HCT116 (cell line): Measurements from ENCODE around the gene CDON. TPM values are rescaled to one million over a fixed set of nuclear protein-coding genes. Genes with fewer than 3 reads are reported as not detected.

Source experiments
- ATAC-seq: fragments of 200-7000 bp; cut with Tn5 transposase; 2 replicates; pipeline ENCODE4 v1.9.1; 2020; ENCODE audit warnings: mild to moderate bottlenecking, moderate library complexity
- BruUV-seq: library from RNA; stranded (reverse); fragments of 400-500 nt; replicated peaks from 2 replicates; lab custom pipeline; 2021; lab: Mats Ljungman, UMichigan
- CTCF ChIA-PET: fragments of 300-600 bp; sonication (Branson Sonifier 250); formaldehyde crosslinking; loops from one replicate; lab custom pipeline; 2021; ENCODE audit warnings: antibody characterized with exemption; lab: Charles Lee
- POLR2A ChIA-PET: fragments of 300-600, 350-600 bp; sonication (Branson Sonifier 250); formaldehyde crosslinking; loops from one replicate; lab custom pipeline; 2021; ENCODE audit warnings: antibody characterized with exemption; lab: Charles Lee
- RAD21 ChIA-PET, 2 experiments: fragments of 300-600 bp; sonication (Branson Sonifier 250); formaldehyde crosslinking; loops; one replicate each; lab custom pipeline; 2023; ENCODE audit warnings: low total read pairs in 2 of 2; ENCODE audit not compliant: uncharacterized antibody in 2 of 2, unreplicated experiment in 2 of 2, low non-redundant PET in 1 of 2; lab: Charles Lee
- DNase-seq: peaks from one replicate; pipeline ENCODE4 v3.0.0-alpha.2; 2010; ENCODE audit warnings: low read depth, low spot score
- H2AFZ ChIP-seq: fragments of 200-600 bp; shearing (Covaris generic), sonication (generic); 2 replicates; pipeline ENCODE4 v1.6.1; 2017; ENCODE audit warnings: low read depth, mixed run types, mixed read lengths, antibody characterized with exemption, low read length; ENCODE audit not compliant: poor library complexity, severe bottlenecking
- H3K27ac ChIP-seq: 2 replicates; pipeline ENCODE4 v1.5.1; 2012; ENCODE audit warnings: low read depth, low read length
- H3K27me3 ChIP-seq: fragments of 200-600 bp; sonication (generic); 2 replicates; pipeline ENCODE4 v1.6.1; 2016; ENCODE audit warnings: mixed run types, low read length, mixed read lengths; ENCODE audit not compliant: insufficient read depth
- H3K36me3 ChIP-seq, 2 experiments: fragments of 200-500 bp in 1 of 2; fragments of 200-600 bp in 1 of 2; sonication (Bioruptor generic) in 1 of 2; sonication (generic) in 1 of 2; 2 replicates each; pipeline versions ENCODE4 v1.5.1 to v1.6.1; 2014 to 2016; ENCODE audit warnings: low read length in 2 of 2, inconsistent platforms in 1 of 2, mixed read lengths in 1 of 2, mixed run types in 1 of 2; ENCODE audit not compliant: insufficient read depth in 2 of 2, control insufficient read depth in 1 of 2
- H3K4me1 ChIP-seq, 2 experiments: fragments of 200-600 bp in 1 of 2; sonication (generic) in 1 of 2; 2 replicates each; pipeline versions ENCODE4 v1.5.1 to v1.6.1; 2012 to 2017; ENCODE audit warnings: low read length in 2 of 2, inconsistent platforms in 1 of 2, mild to moderate bottlenecking in 1 of 2, mixed read lengths in 1 of 2, mixed run types in 1 of 2, moderate library complexity in 1 of 2; ENCODE audit not compliant: insufficient read depth in 2 of 2, control insufficient read depth in 1 of 2
- H3K4me2 ChIP-seq: fragments of 200-600 bp; sonication (generic); 2 replicates; pipeline ENCODE4 v1.6.1; 2017; ENCODE audit warnings: mixed run types, low read length, mixed read lengths
- H3K4me3 ChIP-seq, 2 experiments: fragments of 200-600 bp in 1 of 2; sonication (generic) in 1 of 2; replicated peaks in 1 of 2; 2 replicates each; pipeline ENCODE4 v1.5.1; 2011 to 2016; ENCODE audit warnings: low read length in 2 of 2, control low read depth in 1 of 2, low read depth in 1 of 2, mild to moderate bottlenecking in 1 of 2, mixed read lengths in 1 of 2, mixed run types in 1 of 2
- H3K79me2 ChIP-seq: fragments of 200-600 bp; sonication (generic); 2 replicates; pipeline ENCODE4 v1.6.1; 2017; ENCODE audit warnings: mild to moderate bottlenecking, mixed run types, low read length, moderate library complexity, mixed read lengths; ENCODE audit not compliant: insufficient read depth
- H3K9ac ChIP-seq: fragments of 200-600 bp; sonication (generic); 2 replicates; pipeline ENCODE4 v1.6.1; 2016; ENCODE audit warnings: low read length, mixed read lengths
- H3K9me2 ChIP-seq: fragments of 200-600 bp; sonication (generic), shearing (Covaris generic); 2 replicates; pipeline ENCODE4 v1.6.1; 2017; ENCODE audit warnings: mixed run types, mild to moderate bottlenecking, moderate library complexity; ENCODE audit not compliant: insufficient read depth
- H3K9me3 ChIP-seq, 2 experiments: fragments of 200-500 bp in 1 of 2; fragments of 200-600 bp in 1 of 2; sonication (Bioruptor generic) in 1 of 2; sonication (generic) in 1 of 2; 2 replicates each; pipeline ENCODE4 v1.6.1; 2014 to 2017; ENCODE audit warnings: low read length in 2 of 2, mixed read lengths in 2 of 2, inconsistent platforms in 1 of 2, low read depth in 1 of 2, mild to moderate bottlenecking in 1 of 2, mixed run types in 1 of 2, moderate library complexity in 1 of 2; ENCODE audit not compliant: control insufficient read depth in 1 of 2, insufficient read depth in 1 of 2
- H4K20me1 ChIP-seq: fragments of 200-600 bp; sonication (generic), shearing (Covaris generic); 2 replicates; pipeline ENCODE4 v1.6.1; 2017; ENCODE audit warnings: mixed run types, mild to moderate bottlenecking, moderate library complexity; ENCODE audit not compliant: insufficient read depth
- CBX3 ChIP-seq: IDR thresholded peaks from 2 replicates; pipeline ENCODE4 v1.6.1; 2012; ENCODE audit warnings: low read depth
- CEBPB ChIP-seq: IDR thresholded peaks from 2 replicates; pipeline ENCODE4 v1.6.1; 2012; ENCODE audit warnings: low read depth
- EGR1 ChIP-seq: IDR thresholded peaks from 2 replicates; pipeline ENCODE4 v1.6.1; 2012; ENCODE audit warnings: low read depth
- ELF1 ChIP-seq: IDR thresholded peaks from 2 replicates; pipeline ENCODE4 v1.6.1; 2012; ENCODE audit warnings: low read depth, borderline replicate concordance
- EZH2 ChIP-seq: fragments of 200-600 bp; sonication (generic); IDR thresholded peaks from 2 replicates; pipeline ENCODE4 v1.6.1; 2017; ENCODE audit warnings: antibody characterized with exemption, mixed run types
- EZH2phosphoT487 ChIP-seq: fragments of 200-600 bp; IDR thresholded peaks from 2 replicates; pipeline ENCODE4 v1.6.1; 2018; ENCODE audit warnings: antibody characterized with exemption, borderline replicate concordance
- FOSL1 ChIP-seq: IDR thresholded peaks from 2 replicates; pipeline ENCODE4 v1.6.1; 2012; ENCODE audit warnings: low read depth
- JUND ChIP-seq: IDR thresholded peaks from 2 replicates; pipeline ENCODE4 v1.6.1; 2012
- POLR2AphosphoS5 ChIP-seq: IDR thresholded peaks from 2 replicates; pipeline ENCODE4 v1.6.1; 2011; ENCODE audit warnings: mild to moderate bottlenecking, low read depth, low read length, moderate library complexity
- SIN3A ChIP-seq: IDR thresholded peaks from 2 replicates; pipeline ENCODE4 v1.6.1; 2012; ENCODE audit warnings: low read depth
- TCF7L2 ChIP-seq: IDR thresholded peaks from 2 replicates; pipeline ENCODE4 v1.7.0; 2011; ENCODE audit warnings: borderline replicate concordance, inconsistent platforms; ENCODE audit not compliant: insufficient read depth, insufficient read length; ENCODE audit errors: extremely low read depth
- YY1 ChIP-seq: IDR thresholded peaks from 2 replicates; pipeline ENCODE4 v1.6.1; 2011; ENCODE audit warnings: low read length, low read depth, moderate library complexity, mild to moderate bottlenecking; ENCODE audit not compliant: insufficient replicate concordance; ENCODE audit errors: extremely low read depth
- ZNF274 ChIP-seq: fragments of 200-500 bp; sonication (Bioruptor generic); IDR thresholded peaks from 2 replicates; pipeline ENCODE4 v1.6.1; 2014; ENCODE audit warnings: mild to moderate bottlenecking, low read depth, low read length, inconsistent platforms
- intact Hi-C: fragments of 100-400 bp; cut with micrococcal nuclease; formaldehyde crosslinking; loops from 2 replicates; pipeline ENCODE4 v1.10.0; 2022
- total RNA-seq: library from RNA; stranded (reverse); gene quantifications from one replicate; pipeline ENCODE4 v1.2.1, GENCODE V29; 2021; ENCODE audit not compliant: unreplicated experiment
- TF ChIP-seq, protein P1 (sequence below), 3 experiments: fragments of 200-600 bp in 1 of 3; sonication (generic) in 1 of 3; IDR thresholded peaks in 2 of 3; conservative IDR thresholded peaks in 1 of 3; 2 replicates each; pipeline ENCODE4 v1.5.1; 2012 to 2017; ENCODE audit warnings: low read depth in 2 of 3, low read length in 2 of 3, antibody characterized with exemption in 1 of 3, borderline replicate concordance in 1 of 3, control low read depth in 1 of 3, mild to moderate bottlenecking in 1 of 3, mixed read lengths in 1 of 3, mixed run types in 1 of 3, moderate library complexity in 1 of 3; ENCODE audit not compliant: insufficient read depth in 1 of 3
- TF ChIP-seq, protein P2 (sequence below): IDR thresholded peaks from 2 replicates; pipeline ENCODE4 v1.6.1; 2012
- TF ChIP-seq, protein P3 (sequence below): IDR thresholded peaks from 2 replicates; pipeline ENCODE4 v1.6.1; 2012; ENCODE audit warnings: low read depth
- TF ChIP-seq, protein P4 (sequence below): IDR thresholded peaks from 2 replicates; pipeline ENCODE4 v1.6.1; 2012
- TF ChIP-seq, protein P5 (sequence below): IDR thresholded peaks from 2 replicates; pipeline ENCODE4 v1.6.1; 2011; ENCODE audit warnings: mild to moderate bottlenecking, low read length, moderate library complexity; ENCODE audit not compliant: insufficient replicate concordance; ENCODE audit errors: extremely low read depth

CDON gene
- total RNA-seq, 1 experiment from 2014 or later: 16.9 TPM

DNA sequence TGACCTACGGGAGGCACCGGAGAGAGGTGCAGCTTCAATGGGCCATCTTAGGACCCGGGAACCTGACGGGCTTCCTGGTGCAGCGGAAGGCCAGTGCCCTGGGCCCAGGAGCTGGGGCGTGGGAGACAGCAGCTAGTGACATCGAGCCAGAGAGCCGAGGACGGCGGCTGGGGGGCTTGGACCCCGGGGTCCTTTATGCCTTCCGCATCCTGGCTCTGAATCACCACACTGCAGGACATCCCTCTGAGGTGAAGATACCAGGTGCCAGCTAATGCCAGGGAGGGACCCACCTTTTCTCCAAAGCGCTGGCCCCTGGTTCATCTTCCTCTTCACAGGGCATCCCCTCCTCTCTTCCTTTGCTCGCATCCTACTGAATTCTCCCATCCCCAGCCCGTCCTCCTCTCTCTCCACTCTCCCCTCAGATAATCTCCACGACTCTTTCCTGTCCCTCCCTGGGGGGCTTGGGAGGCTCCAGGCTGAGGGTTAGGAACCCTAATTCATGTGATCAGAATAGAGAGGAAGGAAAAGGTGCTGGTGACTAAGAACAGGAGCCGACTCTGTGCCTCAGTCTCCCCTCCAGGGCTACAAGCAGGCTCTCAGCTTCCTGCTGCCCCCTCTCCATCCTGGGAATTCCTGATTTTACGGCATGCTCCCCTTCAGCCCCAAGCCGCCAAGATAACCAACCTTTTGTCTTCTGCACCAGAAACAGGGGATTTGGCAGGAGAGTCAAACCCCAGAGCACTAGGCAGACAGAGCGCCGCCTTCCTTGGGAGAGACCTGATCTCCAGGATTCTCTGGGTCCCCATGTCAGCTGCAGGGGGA lies 108.3 kb downstream of the CDON start:
- Histone ChIP-seq H3K9me3 (no peaks in the 10 kb centered on the region), H3K4me3 (no peak overlapping the region), H2AFZ (no peak overlapping the region), H3K9ac (no peak overlapping the region), H3K9me2 (no peaks in the 10 kb centered on the region), H3K79me2 (no peaks in the 10 kb centered on the region), H3K4me1 (no peaks in the 10 kb centered on the region), H4K20me1 (no peaks in the 10 kb centered on the region), H3K27ac (no peak overlapping the region), H3K27me3 (no peaks in the 10 kb centered on the region)
- no peak for DNase-seq
- BruUV-seq: no TSS peak
- ChIA-PET RAD21 (no interaction called here), CTCF (no interaction called here), POLR2A (no interaction called here)
- intact Hi-C loops: no loop called here
- no peak for TF ChIP-seq EZH2phosphoT487
- no peak for TF ChIP-seq EZH2
- no peak for TF ChIP-seq CEBPB
- TF ChIP-seq, protein P1, sequence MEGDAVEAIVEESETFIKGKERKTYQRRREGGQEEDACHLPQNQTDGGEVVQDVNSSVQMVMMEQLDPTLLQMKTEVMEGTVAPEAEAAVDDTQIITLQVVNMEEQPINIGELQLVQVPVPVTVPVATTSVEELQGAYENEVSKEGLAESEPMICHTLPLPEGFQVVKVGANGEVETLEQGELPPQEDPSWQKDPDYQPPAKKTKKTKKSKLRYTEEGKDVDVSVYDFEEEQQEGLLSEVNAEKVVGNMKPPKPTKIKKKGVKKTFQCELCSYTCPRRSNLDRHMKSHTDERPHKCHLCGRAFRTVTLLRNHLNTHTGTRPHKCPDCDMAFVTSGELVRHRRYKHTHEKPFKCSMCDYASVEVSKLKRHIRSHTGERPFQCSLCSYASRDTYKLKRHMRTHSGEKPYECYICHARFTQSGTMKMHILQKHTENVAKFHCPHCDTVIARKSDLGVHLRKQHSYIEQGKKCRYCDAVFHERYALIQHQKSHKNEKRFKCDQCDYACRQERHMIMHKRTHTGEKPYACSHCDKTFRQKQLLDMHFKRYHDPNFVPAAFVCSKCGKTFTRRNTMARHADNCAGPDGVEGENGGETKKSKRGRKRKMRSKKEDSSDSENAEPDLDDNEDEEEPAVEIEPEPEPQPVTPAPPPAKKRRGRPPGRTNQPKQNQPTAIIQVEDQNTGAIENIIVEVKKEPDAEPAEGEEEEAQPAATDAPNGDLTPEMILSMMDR (IDR thresholded peaks at IDR 0.05 in 2 of 3, conservative IDR thresholded peaks at IDR 0.05 in 1 of 3; ENCODE audit: borderline replicate concordance in 1 of 3, insufficient read depth in 1 of 3, low read depth in 2 of 3, low read length in 2 of 3): no peak
- no peak for TF ChIP-seq YY1
- TF ChIP-seq CBX3: no peak
- TF ChIP-seq FOSL1: no peak
- TF ChIP-seq EGR1: no peak
- TF ChIP-seq, protein P2, sequence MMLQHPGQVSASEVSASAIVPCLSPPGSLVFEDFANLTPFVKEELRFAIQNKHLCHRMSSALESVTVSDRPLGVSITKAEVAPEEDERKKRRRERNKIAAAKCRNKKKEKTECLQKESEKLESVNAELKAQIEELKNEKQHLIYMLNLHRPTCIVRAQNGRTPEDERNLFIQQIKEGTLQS: no peak
- no peak for TF ChIP-seq TCF7L2
- no peak for TF ChIP-seq ZNF274
- TF ChIP-seq ELF1: no peak
- no peak for TF ChIP-seq POLR2AphosphoS5
- TF ChIP-seq, protein P3, sequence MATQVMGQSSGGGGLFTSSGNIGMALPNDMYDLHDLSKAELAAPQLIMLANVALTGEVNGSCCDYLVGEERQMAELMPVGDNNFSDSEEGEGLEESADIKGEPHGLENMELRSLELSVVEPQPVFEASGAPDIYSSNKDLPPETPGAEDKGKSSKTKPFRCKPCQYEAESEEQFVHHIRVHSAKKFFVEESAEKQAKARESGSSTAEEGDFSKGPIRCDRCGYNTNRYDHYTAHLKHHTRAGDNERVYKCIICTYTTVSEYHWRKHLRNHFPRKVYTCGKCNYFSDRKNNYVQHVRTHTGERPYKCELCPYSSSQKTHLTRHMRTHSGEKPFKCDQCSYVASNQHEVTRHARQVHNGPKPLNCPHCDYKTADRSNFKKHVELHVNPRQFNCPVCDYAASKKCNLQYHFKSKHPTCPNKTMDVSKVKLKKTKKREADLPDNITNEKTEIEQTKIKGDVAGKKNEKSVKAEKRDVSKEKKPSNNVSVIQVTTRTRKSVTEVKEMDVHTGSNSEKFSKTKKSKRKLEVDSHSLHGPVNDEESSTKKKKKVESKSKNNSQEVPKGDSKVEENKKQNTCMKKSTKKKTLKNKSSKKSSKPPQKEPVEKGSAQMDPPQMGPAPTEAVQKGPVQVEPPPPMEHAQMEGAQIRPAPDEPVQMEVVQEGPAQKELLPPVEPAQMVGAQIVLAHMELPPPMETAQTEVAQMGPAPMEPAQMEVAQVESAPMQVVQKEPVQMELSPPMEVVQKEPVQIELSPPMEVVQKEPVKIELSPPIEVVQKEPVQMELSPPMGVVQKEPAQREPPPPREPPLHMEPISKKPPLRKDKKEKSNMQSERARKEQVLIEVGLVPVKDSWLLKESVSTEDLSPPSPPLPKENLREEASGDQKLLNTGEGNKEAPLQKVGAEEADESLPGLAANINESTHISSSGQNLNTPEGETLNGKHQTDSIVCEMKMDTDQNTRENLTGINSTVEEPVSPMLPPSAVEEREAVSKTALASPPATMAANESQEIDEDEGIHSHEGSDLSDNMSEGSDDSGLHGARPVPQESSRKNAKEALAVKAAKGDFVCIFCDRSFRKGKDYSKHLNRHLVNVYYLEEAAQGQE: no peak
- TF ChIP-seq JUND: no peak
- TF ChIP-seq, protein P4, sequence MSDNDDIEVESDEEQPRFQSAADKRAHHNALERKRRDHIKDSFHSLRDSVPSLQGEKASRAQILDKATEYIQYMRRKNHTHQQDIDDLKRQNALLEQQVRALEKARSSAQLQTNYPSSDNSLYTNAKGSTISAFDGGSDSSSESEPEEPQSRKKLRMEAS: no peak
- no peak for TF ChIP-seq SIN3A
- TF ChIP-seq, protein P5, sequence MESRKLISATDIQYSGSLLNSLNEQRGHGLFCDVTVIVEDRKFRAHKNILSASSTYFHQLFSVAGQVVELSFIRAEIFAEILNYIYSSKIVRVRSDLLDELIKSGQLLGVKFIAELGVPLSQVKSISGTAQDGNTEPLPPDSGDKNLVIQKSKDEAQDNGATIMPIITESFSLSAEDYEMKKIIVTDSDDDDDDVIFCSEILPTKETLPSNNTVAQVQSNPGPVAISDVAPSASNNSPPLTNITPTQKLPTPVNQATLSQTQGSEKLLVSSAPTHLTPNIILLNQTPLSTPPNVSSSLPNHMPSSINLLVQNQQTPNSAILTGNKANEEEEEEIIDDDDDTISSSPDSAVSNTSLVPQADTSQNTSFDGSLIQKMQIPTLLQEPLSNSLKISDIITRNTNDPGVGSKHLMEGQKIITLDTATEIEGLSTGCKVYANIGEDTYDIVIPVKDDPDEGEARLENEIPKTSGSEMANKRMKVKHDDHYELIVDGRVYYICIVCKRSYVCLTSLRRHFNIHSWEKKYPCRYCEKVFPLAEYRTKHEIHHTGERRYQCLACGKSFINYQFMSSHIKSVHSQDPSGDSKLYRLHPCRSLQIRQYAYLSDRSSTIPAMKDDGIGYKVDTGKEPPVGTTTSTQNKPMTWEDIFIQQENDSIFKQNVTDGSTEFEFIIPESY: no peak
- TF ChIP-seq, all 23 proteins: peak for 0
- no peak for ATAC-seq
- Histone ChIP-seq H3K4me2 (no peak overlapping the region), H3K36me3 (no peaks in the 10 kb centered on the region)
